Stimulated activated CD4-positive, alpha-beta T cell treated with anti-CD3 and anti-CD28 coated beads, Interleukin-1b, Interleukin-23, amount 100 ng/mL, for 24 hours (primary cell): Measurements from ENCODE around the gene SCAP.
"Not testable (repeated sequence)": the region's sequence is repeated elsewhere in the genome, so short reads cannot be mapped to it uniquely, and the experiment has no call there.

Experiments
- DNase-seq, 4 experiments: peaks; one replicate each; pipeline ENCODE4 v3.0.0-alpha.2; 2020; ENCODE audit warnings: low read depth in 4 of 4, low spot score in 1 of 4

The SCAP gene

DNA sequence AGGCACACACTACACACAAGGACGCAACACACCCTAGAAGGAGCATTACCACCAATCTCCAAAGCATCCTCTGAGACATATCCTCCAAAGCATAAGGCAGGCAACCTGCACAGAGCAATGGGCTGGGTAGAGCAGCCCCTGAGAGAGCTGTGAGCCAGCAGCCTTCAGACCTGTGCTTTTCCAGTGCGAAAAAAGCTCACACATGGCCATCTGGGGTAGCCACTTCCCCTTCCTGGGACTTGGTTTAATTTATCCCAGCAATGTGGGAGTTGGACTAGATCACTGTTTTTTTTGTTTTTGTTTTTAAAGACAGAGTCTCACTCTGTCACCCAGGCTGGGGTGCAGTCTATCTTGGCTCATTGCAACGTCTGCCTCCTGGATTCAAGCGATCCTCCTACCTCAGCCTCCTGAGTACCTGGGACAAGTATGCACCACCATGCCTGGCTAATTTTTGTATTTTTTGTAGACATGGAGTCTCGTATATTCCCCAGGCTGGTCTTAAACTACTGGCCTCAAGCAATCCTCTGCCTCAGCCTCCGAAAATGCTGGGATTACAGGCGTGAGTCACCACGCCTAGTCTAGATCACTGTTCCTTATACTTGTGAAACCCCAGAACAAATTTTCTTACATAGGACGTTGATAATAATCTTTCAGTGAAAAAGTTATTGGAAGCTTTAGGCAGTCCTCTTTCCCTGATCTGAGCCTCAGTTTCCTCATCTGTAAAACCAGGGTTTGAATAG lies 76.0 kb downstream of the SCAP start:
- DNase-seq = no peak

GRCh38 chr3:47399016-47399415 lies 76.7 kb downstream of the SCAP start:
- DNase-seq = no peak

DNA sequence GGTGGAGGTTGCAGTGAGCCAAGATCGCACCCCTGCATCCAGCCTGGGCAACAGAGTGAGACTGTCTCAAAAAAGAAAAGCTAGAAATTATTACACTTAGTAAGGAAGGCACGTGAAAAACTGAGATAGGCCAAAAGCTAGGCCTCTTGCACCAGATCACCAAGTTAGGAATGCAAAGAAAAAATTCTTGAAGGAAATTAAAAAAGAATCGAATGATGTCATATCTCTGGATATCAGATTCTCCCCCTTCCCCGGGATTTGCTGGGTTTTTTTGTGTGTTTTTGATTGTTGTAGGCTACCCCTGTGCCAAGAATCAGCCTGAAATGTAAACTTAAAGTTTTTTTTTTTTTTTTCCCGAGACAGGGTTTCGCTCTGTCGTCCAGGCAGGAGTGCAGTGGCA lies 77.5 kb downstream of the SCAP start:
- no peak for DNase-seq

- no peak for DNase-seq
Observed at GRCh38 chr3:47394881-47395280, 80.9 kb downstream of the SCAP start.

GRCh38 chr3:47394140-47394870 lies 81.4 kb downstream of the SCAP start:
- DNase-seq = no peak

- DNase-seq = no peak
Observed at GRCh38 chr3:47392933-47393332, 82.8 kb downstream of the SCAP start.

DNA sequence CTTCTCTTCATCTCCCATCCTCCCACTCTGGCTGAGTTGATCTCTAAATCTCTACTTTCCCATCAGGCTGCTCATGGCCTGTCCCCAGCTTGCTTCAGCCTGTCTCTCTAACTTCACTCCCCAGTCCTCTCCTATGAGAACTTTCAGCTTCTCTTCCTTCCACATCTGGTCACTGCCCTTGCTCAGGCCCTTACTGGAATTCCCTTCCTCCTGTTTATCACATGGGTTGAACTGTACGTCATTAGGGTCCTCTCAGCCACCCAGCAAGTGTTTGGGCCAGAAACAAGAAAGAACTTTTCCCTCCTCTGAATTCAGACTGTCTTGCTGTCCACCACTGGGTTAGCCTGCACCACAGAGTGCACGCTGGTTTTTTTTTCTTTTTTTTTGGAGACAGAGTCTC lies 89.9 kb downstream of the SCAP start:
- no peak for DNase-seq

- no peak for DNase-seq
Observed at GRCh38 chr3:47385007-47385406, 90.7 kb downstream of the SCAP start.

DNA sequence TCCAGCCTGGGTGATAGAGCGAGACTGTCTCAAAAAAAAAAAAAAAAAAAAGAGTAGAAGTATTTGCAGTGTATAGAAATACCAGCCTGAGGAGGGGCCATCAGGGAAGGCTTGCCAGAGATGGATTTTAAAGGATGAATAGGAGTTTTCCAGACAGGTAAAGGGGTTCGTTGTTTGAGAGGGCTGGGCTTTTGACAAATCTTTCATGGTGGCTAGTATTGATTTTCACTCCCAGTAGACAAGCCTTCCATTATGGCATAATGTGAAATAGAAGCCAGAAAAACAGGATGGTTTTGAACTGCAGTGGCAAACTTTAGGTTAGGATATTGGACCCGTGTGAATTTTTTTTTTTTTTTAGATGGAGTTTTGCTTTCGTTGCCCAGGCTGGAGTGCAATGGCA lies 91.3 kb downstream of the SCAP start:
- no peak for DNase-seq

DNA sequence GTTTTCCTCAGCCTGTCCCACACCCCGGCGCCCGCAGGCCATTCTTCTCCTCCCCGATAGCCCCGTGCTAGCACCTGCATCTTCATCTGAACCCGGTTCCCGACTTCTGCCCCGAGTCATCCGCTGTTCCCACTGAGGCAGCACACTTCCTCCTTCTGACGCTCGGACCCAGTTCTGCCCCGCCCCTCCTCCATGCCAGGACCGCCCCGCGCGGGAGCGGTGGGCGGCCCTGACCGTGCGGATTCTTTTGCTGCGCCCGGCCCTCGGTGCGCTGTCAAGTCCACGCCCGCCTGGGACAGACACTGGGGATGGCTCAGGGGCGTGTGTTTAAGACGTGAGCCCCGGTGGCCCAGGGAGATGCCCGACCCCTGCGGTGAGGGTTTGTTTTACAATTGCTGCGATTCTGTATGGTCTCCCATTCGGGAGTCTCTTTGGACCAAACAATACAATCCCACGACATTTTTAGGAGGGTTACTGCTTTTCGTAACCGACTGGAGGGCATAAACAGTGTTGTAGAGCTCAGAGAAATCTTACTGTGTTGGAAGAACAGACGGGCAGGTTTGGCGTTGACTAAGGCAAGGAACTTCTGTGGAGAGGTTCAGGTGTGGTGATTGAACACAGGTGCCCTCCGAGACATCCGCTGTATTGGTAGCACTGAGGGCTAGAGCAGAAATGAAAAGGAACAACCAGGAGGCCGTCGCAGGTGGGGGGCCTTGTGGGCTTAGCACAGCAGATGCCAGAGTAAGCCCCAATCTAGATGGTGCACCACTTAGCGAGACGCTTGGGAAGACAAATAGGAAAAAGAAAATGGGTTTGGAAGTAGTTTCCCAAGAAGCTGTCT lies 94.2 kb downstream of the SCAP start:
- peak; percentile 37 to 79 (median 50) for DNase-seq

DNA sequence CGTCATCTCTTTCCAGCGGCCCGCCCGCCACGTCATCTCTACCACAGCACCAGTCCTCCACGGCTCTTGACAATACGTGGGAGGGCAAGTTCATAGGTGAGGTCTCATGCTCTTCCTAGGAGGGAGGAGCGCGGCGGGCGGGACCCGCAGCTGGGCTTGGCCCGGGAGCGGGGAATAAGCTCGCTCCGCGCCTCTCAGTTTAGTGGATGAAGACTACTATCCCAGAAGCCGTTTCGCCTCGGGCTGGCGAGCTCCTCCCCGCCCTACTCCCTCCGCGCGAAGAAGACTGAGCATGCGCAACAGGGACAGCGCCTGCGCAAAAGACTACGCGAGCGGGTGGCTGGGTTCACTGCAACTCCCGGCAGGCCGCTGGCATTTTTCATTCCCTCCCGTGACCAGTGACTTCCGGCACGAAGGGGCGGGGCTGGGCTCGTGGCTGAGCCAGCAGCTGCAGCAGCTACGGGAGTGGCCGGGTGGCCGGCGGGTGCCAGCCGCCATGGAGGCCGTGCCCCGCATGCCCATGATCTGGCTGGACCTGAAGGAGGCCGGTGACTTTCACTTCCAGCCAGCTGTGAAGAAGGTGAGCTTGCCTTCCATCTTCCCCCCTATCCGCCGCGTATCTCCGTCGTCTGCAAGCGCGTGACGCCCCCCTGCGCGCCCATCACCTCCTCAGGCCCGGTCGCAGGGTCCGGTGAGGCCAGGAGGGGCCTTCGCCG lies 95.0 kb downstream of the SCAP start, which contains the start of gene PTPN23:
Gene PTPN23 (plus strand): TSS at position 421 of the 716 bp plus-strand sequence. CDS start 76 bp downstream, at position 497.
- DNase-seq = peak; percentile 92 to 98 (median 97)

DNA sequence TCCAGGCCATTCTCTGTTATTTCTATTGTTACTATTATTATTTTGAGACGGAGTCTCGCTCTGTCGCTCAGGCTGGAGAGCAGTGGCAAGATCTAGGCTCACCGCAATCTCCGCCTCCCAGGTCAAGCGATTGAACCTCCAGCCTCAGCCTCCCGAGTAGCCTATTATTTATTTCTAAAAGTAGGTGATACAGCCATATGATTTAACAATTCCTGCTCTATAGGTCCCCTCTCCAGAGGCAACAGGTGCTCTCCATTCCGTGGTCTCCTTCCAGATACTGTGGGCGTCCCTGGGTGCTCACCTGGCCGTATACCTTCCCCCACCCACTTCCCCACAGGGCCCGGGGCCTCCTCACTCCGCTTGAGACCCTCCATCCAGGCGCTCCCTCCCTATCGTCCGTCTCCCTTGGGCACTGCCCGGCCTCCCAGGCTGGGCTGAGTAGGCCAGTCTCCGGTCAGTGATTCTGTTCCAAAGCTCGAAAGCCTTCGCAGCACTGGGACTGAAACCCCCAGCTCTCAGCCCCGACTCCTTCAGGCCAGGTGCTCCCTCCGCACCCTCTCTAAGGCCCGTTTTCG lies 95.6 kb downstream of the SCAP start:
- peak in 1 of 4 experiments; percentile 7 for DNase-seq

DNA sequence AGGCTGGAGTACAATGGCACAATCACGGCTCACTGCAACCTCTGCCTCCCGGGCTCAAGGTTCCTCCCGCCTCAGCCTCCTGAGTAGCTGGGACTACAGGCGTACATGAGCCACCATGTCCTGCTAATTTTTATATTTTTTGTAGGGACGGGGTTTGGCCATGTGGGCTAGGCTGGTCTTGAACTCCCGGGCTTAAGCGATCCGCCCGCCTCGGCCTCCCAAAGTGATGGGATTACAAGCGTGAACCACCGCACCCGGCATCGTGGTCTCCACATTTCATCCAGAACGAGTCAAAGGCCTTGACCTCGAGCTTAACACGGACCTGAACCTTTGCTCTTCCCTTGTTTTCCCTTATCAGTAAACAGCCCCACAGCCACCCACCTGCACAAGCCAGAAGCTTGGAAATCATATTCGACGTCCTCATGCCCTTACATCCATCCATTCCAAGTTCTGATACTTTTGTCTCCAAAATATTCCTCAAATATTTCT lies 96.3 kb downstream of the SCAP start:
- DNase-seq = no peak

- no peak for DNase-seq
Observed at GRCh38 chr3:47378869-47379268, 96.9 kb downstream of the SCAP start.

DNA sequence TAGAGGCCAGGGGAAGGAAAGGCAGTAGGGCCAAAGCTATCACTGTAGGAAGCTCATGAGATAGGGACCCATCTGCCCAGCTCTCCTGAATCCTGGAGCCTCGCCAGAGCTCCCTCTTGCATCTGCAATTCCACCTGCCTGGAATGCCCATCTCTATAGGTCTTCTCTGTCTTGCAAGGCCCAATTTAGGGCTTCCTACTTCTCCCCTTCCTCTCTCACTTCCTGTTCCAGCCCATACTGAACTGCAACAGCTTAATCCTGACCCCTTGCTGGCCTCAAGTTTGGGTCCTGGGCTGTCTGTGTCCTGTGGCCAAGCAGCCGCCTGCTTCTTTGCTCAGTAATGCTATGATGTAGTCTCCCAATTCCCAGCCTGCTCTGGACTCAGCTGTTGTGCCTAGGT lies 98.6 kb downstream of the SCAP start:
- no peak for DNase-seq

DNA sequence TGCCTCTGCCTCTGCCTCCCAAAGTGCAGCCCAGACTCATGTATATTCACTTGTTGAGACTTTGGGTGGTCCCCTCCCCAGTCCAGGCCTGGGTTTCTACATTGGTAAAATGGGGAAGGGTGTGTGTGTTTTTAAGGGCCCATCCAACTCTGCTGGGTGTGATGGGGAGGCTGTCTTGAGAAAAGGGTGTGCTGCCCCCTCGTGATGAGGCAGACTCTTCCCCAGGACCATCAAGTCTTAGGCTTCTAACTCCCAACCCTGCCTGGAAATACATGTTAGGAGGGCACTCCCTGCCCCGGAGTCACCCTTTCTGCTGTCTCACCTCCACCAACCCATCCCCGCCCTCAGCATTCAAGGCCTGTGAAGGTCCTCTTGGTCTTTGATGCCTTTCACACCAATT lies 99.3 kb downstream of the SCAP start:
- DNase-seq = no peak

DNA sequence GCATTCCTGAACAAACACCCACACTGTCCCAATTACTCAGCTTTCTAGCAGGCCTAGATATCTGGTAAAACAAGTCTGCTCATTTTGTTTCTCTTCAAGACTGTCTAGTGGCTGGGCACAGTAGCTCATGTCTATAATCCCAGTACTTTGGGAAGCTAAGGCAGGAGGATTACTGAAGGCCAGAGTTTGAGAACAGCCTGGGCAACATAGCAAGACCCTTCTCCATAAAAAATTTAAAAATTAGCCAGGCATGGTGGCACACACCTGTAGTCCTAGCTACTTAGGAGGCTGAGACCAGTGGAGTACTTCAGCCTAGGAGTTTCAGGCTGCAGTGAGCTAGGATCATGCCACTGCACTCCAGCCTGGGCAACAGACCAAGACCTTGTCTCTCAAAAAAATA lies 101.2 kb downstream of the SCAP start:
- no peak for DNase-seq

DNA sequence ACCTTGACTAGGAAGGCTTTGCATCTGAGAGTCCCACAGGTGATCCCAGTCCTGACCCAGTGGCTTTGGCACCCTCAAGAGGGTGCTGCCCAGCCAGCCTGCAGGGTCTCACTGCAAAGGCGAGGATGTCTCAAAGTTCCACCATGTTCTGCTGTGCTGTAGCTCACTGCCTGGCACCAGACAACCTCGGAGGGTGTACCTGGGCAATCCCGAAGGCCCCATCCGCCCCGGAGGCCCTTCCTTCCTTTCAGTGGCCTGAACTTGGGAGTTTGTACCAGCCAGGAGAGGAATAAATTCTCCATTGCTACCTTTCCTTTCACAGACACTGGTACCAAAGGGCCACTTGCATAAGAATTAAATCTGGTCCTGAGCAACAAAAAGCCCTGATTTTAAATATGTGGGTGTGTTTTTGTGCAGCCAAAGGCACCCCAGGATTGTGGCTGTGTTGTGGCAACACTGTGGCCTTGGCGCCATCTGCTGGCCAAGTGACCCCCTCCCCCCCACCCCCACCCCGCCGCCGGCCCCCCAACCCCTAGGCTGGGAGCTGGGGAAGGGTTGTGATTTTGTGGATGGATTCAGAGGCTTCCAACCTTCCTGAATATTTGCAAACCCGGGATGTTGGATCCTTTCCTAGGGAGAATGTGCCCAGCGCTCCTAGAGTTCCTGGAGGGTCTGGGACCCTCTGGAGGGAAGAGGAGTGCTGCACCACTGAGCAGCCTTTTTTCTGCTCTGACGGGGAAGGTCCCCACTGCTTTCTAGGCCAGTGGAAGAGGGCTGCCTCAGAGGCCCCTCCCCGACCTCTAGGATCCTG lies 104.6 kb downstream of the SCAP start:
- DNase-seq = peak in 1 of 4 experiments; percentile 14

DNA sequence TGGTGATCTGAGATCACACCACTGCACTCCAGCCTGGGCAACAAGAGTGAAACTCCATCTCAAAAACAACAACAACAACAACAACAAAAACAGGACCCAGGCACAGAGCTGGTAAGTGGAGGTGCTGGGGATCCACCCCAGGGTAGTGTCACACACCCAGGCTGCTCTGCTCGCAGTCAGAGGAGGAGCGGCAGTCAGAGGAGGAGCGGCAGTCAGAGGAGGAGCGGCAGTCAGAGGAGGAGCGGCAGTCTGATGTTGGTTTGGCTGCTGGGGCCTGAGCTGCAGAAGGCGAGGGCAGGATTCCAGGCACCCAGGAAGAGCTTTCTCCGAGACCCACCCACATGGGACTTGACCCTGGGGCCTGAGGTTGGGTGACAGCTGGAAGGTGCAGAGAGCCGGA lies 105.7 kb downstream of the SCAP start:
- not testable (repeated sequence) for DNase-seq

- DNase-seq = no peak
Observed at GRCh38 chr3:47367631-47368030, 108.1 kb downstream of the SCAP start.
